Measurements from ENCODE around the gene CEP85.

- TF ChIP-seq POLR2AphosphoS5 (IDR thresholded peaks at IDR 0.05; ENCODE audit: low read depth, low read length): no peak
- TF ChIP-seq PAX5 (IDR thresholded peaks at IDR 0.05; ENCODE audit: insufficient read depth, low read length, severe bottlenecking): no peak
- no peak for TF ChIP-seq POLR2A (IDR thresholded peaks at IDR 0.05; ENCODE audit: low read depth, low read length)
- TF ChIP-seq TAF1 (IDR thresholded peaks at IDR 0.05; ENCODE audit: low read depth, low read length): no peak
- no peak for TF ChIP-seq SPI1 (IDR thresholded peaks at IDR 0.05; ENCODE audit: low read depth, low read length)
Measured at GRCh38 chr1:26295194-26296138, 61.5 kb downstream of the CEP85 start.

Data from GM12891 (cell line).